HG03460 (cell line): ENCODE results near the gene TMEM132E.
"Not testable (repeated sequence)": the region's sequence is repeated elsewhere in the genome, so short reads cannot be mapped to it uniquely, and the experiment has no call there.

Source experiments
- ATAC-seq: cut with Tn5 transposase; IDR thresholded peaks from one replicate; pipeline ENCODE4 v1.9.1; 2021; ENCODE audit not compliant: unreplicated experiment

Gene TMEM132E, protein sequence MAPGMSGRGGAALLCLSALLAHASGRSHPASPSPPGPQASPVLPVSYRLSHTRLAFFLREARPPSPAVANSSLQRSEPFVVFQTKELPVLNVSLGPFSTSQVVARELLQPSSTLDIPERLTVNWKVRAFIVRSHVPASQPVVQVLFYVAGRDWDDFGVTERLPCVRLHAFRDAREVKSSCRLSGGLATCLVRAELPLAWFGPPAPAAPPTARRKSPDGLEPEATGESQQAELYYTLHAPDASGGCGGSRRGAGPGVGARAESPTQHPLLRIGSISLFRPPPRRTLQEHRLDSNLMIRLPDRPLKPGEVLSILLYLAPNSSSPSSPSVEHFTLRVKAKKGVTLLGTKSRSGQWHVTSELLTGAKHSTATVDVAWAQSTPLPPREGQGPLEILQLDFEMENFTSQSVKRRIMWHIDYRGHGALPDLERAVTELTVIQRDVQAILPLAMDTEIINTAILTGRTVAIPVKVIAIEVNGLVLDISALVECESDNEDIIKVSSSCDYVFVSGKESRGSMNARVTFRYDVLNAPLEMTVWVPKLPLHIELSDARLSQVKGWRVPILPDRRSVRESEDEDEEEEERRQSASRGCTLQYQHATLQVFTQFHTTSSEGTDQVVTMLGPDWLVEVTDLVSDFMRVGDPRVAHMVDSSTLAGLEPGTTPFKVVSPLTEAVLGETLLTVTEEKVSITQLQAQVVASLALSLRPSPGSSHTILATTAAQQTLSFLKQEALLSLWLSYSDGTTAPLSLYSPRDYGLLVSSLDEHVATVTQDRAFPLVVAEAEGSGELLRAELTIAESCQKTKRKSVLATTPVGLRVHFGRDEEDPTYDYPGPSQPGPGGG (N-terminal part only)

GRCh38 chr17:34579017-34579946, at the start of gene TMEM132E:
TMEM132E (plus strand) TSS chr17:34579582; CDS start chr17:34581077, 1,495 bp downstream.
- ATAC-seq, result no peak

GRCh38 chr17:34530918-34531317, 48.5 kb upstream of the TMEM132E start:
- no peak for ATAC-seq

DNA sequence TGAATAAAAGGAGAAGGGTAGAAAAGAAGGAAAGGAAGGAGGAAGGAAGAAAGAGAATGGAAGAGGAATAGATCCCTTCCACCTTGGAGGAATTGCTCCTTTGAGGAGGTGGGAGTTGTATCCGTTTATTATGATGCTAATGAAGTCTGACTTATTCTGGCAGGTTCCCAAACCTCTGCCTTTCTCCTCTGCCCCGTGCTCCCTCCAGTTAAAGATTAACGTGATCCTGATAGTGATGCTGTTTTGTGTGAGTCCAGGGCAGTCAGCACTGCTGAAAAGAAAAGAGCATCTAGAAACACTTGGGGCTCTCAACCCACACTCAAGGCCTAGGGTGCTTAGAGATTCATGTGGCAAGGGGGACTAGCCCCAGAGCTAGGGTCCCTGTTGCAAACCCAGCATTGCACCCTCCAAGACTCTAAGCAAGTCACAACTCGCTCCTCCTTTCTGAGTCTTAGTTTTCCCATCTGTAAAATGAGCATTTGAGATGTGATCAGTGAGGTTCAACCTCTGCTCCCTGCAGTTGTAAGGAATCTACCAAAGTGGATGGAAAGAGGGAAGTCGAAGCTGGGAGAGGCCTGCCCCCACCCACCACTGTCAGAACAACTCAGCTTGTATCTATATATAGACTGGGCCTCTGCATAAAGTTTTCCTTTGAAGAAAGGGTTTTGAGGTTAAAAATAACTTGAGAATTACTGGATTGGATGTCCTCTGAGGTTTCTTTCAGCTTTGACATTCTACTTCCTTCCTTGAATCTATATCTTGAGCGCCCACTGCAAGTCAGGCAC, 46.9 kb upstream of the TMEM132E start:
- no peak for ATAC-seq

GRCh38 chr17:34533806-34534527, 45.4 kb upstream of the TMEM132E start:
- no peak for ATAC-seq

- ATAC-seq, result no peak
Observed at GRCh38 chr17:34537445-34537844, 41.9 kb upstream of the TMEM132E start.

GRCh38 chr17:34538582-34538981, 40.8 kb upstream of the TMEM132E start:
- not testable (repeated sequence) for ATAC-seq

GRCh38 chr17:34539881-34540280, 39.5 kb upstream of the TMEM132E start:
- no peak for ATAC-seq

GRCh38 chr17:34542700-34543336, 36.6 kb upstream of the TMEM132E start:
- no peak for ATAC-seq

DNA sequence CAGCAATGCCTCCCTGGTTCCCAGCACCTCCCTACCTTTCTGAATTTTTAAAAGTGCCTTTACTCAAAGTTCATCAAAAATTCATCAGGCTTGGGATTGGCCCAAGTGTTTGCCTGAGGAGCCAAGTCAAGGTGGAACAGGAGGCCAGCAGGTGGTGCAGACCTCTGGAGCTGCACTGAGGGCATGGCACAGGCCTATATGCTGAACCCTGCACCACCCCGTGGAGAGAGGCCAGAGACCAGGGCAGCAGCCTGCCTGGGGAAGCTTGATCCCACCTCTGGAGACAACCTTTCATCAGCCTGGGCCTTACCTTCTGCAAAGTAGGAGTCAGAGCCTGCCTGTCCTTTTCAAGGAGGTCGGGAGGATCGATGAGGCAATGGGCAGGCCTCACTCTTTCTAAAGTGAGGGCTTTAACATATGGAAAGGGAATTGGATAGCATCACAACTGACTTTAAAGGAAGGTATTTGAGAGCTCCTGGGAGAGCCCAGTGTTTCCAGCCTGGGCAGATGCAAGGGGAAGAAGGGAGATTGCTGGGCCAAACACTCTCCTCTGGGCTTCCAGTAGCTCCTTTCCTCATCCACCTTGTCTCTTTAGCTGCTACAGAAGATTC, 31.8 kb upstream of the TMEM132E start:
- no peak for ATAC-seq

DNA sequence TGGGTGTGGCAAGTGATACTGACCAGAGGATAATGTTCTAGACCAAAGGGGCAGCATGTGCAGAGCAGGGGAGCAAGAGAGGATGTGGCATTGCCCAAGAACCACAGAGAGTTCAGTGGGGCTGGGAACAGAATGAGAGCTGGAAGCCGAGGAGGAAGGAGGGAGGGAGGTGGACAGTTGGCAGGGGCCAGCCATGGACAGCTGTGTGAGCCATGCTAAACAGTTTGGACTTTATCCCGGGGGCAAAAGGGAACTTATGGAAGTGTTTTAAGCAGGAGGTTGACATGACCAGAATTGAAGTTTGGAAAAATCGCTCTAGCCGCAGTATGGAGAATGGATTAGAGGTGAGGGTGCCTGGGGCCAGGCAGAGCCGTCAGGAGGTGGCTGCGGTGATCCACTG, 29.4 kb upstream of the TMEM132E start:
- ATAC-seq, result no peak

DNA sequence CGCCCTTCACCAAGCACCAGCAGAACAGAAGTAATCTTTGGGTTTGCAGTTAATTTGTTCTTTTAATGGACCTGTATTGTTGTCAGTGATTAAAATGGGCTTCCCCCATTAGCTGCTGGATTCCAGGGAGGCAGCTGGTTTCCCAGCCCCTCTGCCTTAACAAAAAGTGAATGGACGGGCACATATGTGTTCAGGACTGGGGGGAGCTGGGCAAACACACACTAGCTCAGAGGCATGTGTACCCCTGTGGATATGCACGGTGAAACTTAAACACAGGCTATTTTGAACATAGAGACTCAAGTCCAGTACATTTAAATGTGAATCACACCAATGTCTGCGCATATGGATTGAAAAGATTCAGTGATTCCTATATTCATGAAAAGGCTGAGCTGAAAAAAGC, 25.5 kb upstream of the TMEM132E start:
- ATAC-seq, result no peak

DNA sequence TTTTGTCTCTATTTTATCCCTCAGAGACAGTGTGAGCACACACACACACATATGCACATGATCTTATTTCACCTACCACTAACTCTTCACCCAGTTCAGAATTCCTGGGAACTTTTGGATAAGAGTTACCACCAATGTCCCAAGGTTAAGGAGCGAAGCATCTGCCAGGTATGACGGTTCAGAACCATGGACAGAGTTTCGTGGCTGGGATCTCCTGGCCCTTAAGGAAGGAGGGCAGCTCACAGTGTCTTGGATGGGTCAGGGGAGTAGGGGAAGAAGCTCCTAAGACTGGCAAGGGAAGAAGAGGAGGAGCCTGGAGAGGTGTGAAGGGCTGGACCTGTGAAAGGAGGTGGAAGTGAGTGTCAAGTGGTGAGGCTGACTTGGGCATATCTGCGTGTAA, 23.0 kb upstream of the TMEM132E start:
- no peak for ATAC-seq

- ATAC-seq, result no peak
Observed at GRCh38 chr17:34556931-34557330, 22.5 kb upstream of the TMEM132E start.

DNA sequence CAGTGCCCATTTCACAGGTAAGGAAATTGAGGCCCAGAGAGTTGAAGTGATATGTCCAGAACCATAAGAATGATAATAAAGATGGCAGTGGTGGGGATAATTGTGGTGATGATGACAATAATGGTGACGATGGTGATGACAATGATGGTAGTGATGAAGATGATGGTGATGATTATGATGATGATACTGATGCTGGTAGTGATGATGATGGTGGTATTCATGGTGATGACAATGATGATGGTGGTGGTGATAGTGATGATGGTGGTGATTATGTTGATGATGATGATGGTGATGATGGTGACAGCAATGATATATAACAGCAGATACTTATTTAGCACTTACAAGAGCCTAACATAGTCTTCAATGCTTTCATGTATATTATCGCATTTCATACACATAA, 18.1 kb upstream of the TMEM132E start:
- no peak for ATAC-seq

GRCh38 chr17:34562387-34562786, 17.0 kb upstream of the TMEM132E start:
- no peak for ATAC-seq

DNA sequence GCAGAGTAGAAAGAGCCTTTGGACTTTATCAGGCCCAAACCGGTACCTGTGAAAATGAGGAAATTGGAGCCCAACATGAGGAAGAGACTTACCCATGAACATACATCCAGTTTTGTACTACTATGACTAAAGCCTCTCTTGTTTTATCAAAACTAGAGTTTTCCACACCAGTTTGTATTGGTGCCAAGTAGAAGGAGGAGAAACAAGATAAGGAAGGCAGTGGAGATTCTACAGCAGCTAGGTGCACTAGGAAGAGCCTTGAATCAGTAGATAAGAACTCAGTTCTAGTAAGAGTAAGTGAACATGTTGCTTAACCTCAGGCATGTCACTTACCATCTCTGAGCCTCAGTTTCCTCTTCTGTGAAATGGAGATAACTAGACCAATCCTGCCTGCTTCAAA, 13.7 kb upstream of the TMEM132E start:
- no peak for ATAC-seq

GRCh38 chr17:34566201-34566600, 13.2 kb upstream of the TMEM132E start:
- ATAC-seq, result no peak

GRCh38 chr17:34566873-34567272, 12.5 kb upstream of the TMEM132E start:
- no peak for ATAC-seq
